ENCODE results near the gene DDX25.

Gene DDX25

DNA sequence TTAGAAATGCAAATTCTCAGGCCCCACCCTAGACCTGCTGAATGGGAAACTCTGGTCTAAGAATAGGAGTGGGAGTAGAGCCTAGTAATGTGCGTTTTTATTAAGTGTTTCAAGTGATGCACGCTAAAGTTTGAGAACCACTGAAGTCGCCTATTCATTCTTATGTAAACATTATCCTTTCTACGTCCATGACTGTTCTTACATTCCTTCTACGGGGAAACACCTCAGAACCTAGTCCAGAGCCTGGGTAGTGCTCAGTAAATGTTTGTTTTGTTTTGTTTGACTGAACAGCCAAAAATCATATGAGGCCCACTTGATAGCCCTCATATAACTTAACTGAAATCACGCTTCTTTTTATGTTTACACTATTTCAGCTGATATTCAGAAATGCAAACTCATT is 71.3 kb downstream of the DDX25 start:
- no peaks in the 10 kb centered on the region for H3K9me2 ChIP-seq (ENCODE audit: low read depth, low read length)
- H3F3A ChIP-seq (ENCODE audit: insufficient read depth, low read length): no peaks in the 10 kb centered on the region
- H3K4me3 ChIP-seq (ENCODE audit: low read depth, low read length, poor library complexity, severe bottlenecking): no peak overlapping the region
- no peak overlapping the region for H3K9ac ChIP-seq (ENCODE audit: low read length)
- no peak overlapping the region for H3K4me2 ChIP-seq (ENCODE audit: low read length)
- H3K79me2 ChIP-seq (ENCODE audit: insufficient read depth, low read length): no peaks in the 10 kb centered on the region
- H3K27ac ChIP-seq (ENCODE audit: low read depth, low read length, poor library complexity, severe bottlenecking): no peak overlapping the region
- no peaks in the 10 kb centered on the region for H3K4me1 ChIP-seq (ENCODE audit: insufficient read depth, low read length, severe bottlenecking)
- TF ChIP-seq, protein P1, sequence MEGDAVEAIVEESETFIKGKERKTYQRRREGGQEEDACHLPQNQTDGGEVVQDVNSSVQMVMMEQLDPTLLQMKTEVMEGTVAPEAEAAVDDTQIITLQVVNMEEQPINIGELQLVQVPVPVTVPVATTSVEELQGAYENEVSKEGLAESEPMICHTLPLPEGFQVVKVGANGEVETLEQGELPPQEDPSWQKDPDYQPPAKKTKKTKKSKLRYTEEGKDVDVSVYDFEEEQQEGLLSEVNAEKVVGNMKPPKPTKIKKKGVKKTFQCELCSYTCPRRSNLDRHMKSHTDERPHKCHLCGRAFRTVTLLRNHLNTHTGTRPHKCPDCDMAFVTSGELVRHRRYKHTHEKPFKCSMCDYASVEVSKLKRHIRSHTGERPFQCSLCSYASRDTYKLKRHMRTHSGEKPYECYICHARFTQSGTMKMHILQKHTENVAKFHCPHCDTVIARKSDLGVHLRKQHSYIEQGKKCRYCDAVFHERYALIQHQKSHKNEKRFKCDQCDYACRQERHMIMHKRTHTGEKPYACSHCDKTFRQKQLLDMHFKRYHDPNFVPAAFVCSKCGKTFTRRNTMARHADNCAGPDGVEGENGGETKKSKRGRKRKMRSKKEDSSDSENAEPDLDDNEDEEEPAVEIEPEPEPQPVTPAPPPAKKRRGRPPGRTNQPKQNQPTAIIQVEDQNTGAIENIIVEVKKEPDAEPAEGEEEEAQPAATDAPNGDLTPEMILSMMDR (IDR thresholded peaks at IDR 0.05; ENCODE audit: low read length): no peak
- TF ChIP-seq EZH2 (IDR thresholded peaks at IDR 0.05; ENCODE audit: borderline replicate concordance, low read length): no peak
- no peaks in the 10 kb centered on the region for H3K36me3 ChIP-seq (ENCODE audit: insufficient read depth, low read length)
- no peak overlapping the region for H2AFZ ChIP-seq (ENCODE audit: low read length)
- H3K27me3 ChIP-seq (ENCODE audit: insufficient read depth, low read length): no peaks in the 10 kb centered on the region
- no peaks in the 10 kb centered on the region for H4K20me1 ChIP-seq (ENCODE audit: insufficient read depth, low read length)
- H3K9me3 ChIP-seq (ENCODE audit: low read length): no peaks in the 10 kb centered on the region

DNA sequence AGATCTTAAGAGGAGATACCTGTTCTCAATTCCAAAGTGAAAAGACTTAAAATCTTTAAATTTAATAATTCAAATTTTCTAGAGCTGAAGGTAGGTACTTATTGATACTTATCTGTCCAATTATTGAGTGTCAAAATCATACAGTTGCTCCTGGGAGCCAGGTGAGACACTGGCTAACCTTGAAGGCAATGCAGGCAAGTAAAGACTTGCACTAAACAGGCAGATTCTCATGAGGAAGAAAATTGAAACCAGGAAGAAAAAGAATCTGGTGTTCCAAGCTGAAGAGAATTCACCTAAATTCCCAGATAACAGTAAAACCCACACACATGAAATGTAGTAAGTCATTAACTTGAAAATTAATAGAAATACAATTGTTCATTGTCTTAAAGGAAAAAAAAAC is 71.8 kb downstream of the DDX25 start:
- no peaks in the 10 kb centered on the region for H4K20me1 ChIP-seq (ENCODE audit: insufficient read depth, low read length)
- H3K4me2 ChIP-seq (ENCODE audit: low read length): no peak overlapping the region
- no peaks in the 10 kb centered on the region for H3K36me3 ChIP-seq (ENCODE audit: insufficient read depth, low read length)
- no peaks in the 10 kb centered on the region for H3K9me3 ChIP-seq (ENCODE audit: low read length)
- no peak overlapping the region for H3K4me3 ChIP-seq (ENCODE audit: low read depth, low read length, poor library complexity, severe bottlenecking)
- no peaks in the 10 kb centered on the region for H3K27me3 ChIP-seq (ENCODE audit: insufficient read depth, low read length)
- H3K9ac ChIP-seq (ENCODE audit: low read length): no peak overlapping the region
- H3K79me2 ChIP-seq (ENCODE audit: insufficient read depth, low read length): no peaks in the 10 kb centered on the region
- H3K27ac ChIP-seq (ENCODE audit: low read depth, low read length, poor library complexity, severe bottlenecking): no peak overlapping the region
- TF ChIP-seq, protein P1 (IDR thresholded peaks at IDR 0.05; ENCODE audit: low read length): no peak
- TF ChIP-seq EZH2 (IDR thresholded peaks at IDR 0.05; ENCODE audit: borderline replicate concordance, low read length): no peak
- no peaks in the 10 kb centered on the region for H3K9me2 ChIP-seq (ENCODE audit: low read depth, low read length)
- H2AFZ ChIP-seq (ENCODE audit: low read length): no peak overlapping the region
- no peaks in the 10 kb centered on the region for H3K4me1 ChIP-seq (ENCODE audit: insufficient read depth, low read length, severe bottlenecking)
- no peaks in the 10 kb centered on the region for H3F3A ChIP-seq (ENCODE audit: insufficient read depth, low read length)

DNA sequence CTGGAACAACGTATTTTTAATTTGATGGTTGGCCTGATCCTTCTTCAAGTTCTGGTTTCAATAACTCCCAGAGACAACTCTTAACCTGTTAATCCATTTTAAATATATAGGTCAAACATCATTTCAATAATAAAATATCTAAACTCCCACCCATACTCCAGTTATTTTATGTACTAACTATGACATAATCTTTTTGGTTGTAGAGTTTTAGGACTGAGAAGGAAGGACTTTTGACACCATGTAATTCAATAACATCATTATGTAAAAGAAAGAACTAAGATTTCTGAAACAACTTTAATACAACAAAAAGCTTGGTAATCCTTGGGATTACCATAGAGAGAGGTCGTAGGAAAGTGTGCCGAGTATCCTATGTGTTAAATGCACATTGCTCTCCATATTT is 73.0 kb downstream of the DDX25 start:
- Histone ChIP-seq H3K9me3 (ENCODE audit: low read length) (no peaks in the 10 kb centered on the region), H3K9me2 (ENCODE audit: low read depth, low read length) (no peaks in the 10 kb centered on the region), H3K79me2 (ENCODE audit: insufficient read depth, low read length) (no peaks in the 10 kb centered on the region), H3K27me3 (ENCODE audit: insufficient read depth, low read length) (no peaks in the 10 kb centered on the region), H3K36me3 (ENCODE audit: insufficient read depth, low read length) (no peaks in the 10 kb centered on the region), H3F3A (ENCODE audit: insufficient read depth, low read length) (no peaks in the 10 kb centered on the region), H3K4me2 (ENCODE audit: low read length) (no peak overlapping the region), H3K4me1 (ENCODE audit: insufficient read depth, low read length, severe bottlenecking) (no peaks in the 10 kb centered on the region), H3K27ac (ENCODE audit: low read depth, low read length, poor library complexity, severe bottlenecking) (no peak overlapping the region), H3K9ac (ENCODE audit: low read length) (no peak overlapping the region), H3K4me3 (ENCODE audit: low read depth, low read length, poor library complexity, severe bottlenecking) (no peak overlapping the region), H2AFZ (ENCODE audit: low read length) (no peak overlapping the region), H4K20me1 (ENCODE audit: insufficient read depth, low read length) (no peaks in the 10 kb centered on the region)
- TF ChIP-seq EZH2 (IDR thresholded peaks at IDR 0.05; ENCODE audit: borderline replicate concordance, low read length): no peak
- TF ChIP-seq, protein P1 (IDR thresholded peaks at IDR 0.05; ENCODE audit: low read length): no peak
